Endothelial cell of umbilical vein (primary cell): ENCODE results near the gene SSX2IP. TPM values are rescaled to one million over a fixed set of nuclear protein-coding genes. Genes with fewer than 3 reads are reported as not detected.
A peak's percentile ranks its signal among the peaks of the same experiment; 100 is the strongest.

Experiments used
- BruUV-seq: library from RNA; stranded (reverse); fragments of 400-500 nt; replicated peaks from 2 replicates; lab custom pipeline; 2021; lab: Mats Ljungman, UMichigan
- CTCF ChIA-PET: fragments of 300-600, 350-600 bp; sonication (Branson Sonifier 250); formaldehyde crosslinking; loops from one replicate; lab custom pipeline; 2021; ENCODE audit warnings: antibody characterized with exemption, inconsistent platforms; lab: Charles Lee
- POLR2A ChIA-PET: fragments of 300-600, 350-600 bp; sonication (Branson Sonifier 250); formaldehyde crosslinking; loops from one replicate; lab custom pipeline; 2021; ENCODE audit warnings: antibody characterized with exemption, inconsistent platforms; lab: Charles Lee
- DNase-seq: peaks from one replicate; pipeline ENCODE4 v3.0.0-alpha.2; 2011; ENCODE audit warnings: low read depth, low spot score
- FAIRE-seq: peaks from 2 replicates; lab custom pipeline; 2011; peaks lifted over from hg19 to GRCh38; lab: Jason Lieb, UNC
- H2AFZ ChIP-seq: 2 replicates; pipeline ENCODE4 v1.6.0; 2012; ENCODE audit warnings: low read depth, low read length, control low read depth, inconsistent platforms
- H3K27ac ChIP-seq: 2 replicates; pipeline ENCODE4 v1.5.1; 2011; ENCODE audit warnings: low read depth, mild to moderate bottlenecking, control low read depth, low read length, moderate library complexity; ENCODE audit not compliant: insufficient read depth
- H3K27me3 ChIP-seq, 2 experiments: 2 replicates each; pipeline versions ENCODE4 v1.6.0 to v1.6.1; 2011; ENCODE audit warnings: low read length in 2 of 2, mixed read lengths in 1 of 2; ENCODE audit not compliant: control insufficient read depth in 2 of 2, insufficient read depth in 2 of 2
- H3K36me3 ChIP-seq, 2 experiments: 2 replicates in 1 of 2; 3 replicates in 1 of 2; pipeline ENCODE4 v1.5.1; 2011; ENCODE audit warnings: low read length in 2 of 2, mild to moderate bottlenecking in 1 of 2, moderate library complexity in 1 of 2; ENCODE audit not compliant: control insufficient read depth in 2 of 2, insufficient read depth in 2 of 2; ENCODE audit errors: extremely low read depth in 1 of 2
- H3K4me1 ChIP-seq: 3 replicates; pipeline ENCODE4 v1.5.1; 2011; ENCODE audit warnings: mild to moderate bottlenecking, low read length; ENCODE audit not compliant: control insufficient read depth, insufficient read depth; ENCODE audit errors: extremely low read depth
- H3K4me2 ChIP-seq: 2 replicates; pipeline ENCODE4 v1.6.1; 2011; ENCODE audit warnings: low read length, control low read depth, mixed read lengths; ENCODE audit not compliant: insufficient read depth
- H3K4me3 ChIP-seq, 3 experiments: fragments of 200-600 bp in 1 of 3; sonication (generic), shearing (Covaris generic) in 1 of 3; replicated peaks in 1 of 3; 2 replicates each; pipeline ENCODE4 v1.5.1; 2011 to 2016; ENCODE audit warnings: control low read depth in 3 of 3, low read length in 3 of 3, mild to moderate bottlenecking in 2 of 3, inconsistent platforms in 1 of 3, low read depth in 1 of 3, moderate library complexity in 1 of 3; ENCODE audit not compliant: insufficient read depth in 1 of 3
- H3K79me2 ChIP-seq: 2 replicates; pipeline ENCODE4 v1.6.0; 2012; ENCODE audit warnings: low read length, inconsistent platforms; ENCODE audit not compliant: control insufficient read depth, insufficient read depth
- H3K9ac ChIP-seq: replicated peaks from 2 replicates; pipeline ENCODE3; 2011; ENCODE audit warnings: low read length, control low read depth; ENCODE audit not compliant: insufficient read depth; ENCODE audit errors: extremely low read depth
- H3K9me1 ChIP-seq: replicated peaks from 3 replicates; pipeline ENCODE4 v1.6.0; 2011; ENCODE audit warnings: mild to moderate bottlenecking, low read length; ENCODE audit not compliant: control insufficient read depth, insufficient read depth; ENCODE audit errors: extremely low read depth
- H3K9me3 ChIP-seq: replicated peaks from 2 replicates; pipeline ENCODE4 v1.5.1; 2012; ENCODE audit warnings: low read length, inconsistent platforms; ENCODE audit not compliant: control insufficient read depth, insufficient read depth
- H4K20me1 ChIP-seq: replicated peaks from 2 replicates; pipeline ENCODE3; 2011; ENCODE audit warnings: mild to moderate bottlenecking, low read length; ENCODE audit not compliant: control insufficient read depth, insufficient read depth; ENCODE audit errors: extremely low read depth
- EZH2 ChIP-seq: IDR thresholded peaks from 2 replicates; pipeline ENCODE4 v1.6.1; 2012; ENCODE audit warnings: borderline replicate concordance, low read depth, mild to moderate bottlenecking, moderate library complexity, low read length, inconsistent platforms; ENCODE audit not compliant: severe bottlenecking
- FOS ChIP-seq: IDR thresholded peaks from 2 replicates; pipeline ENCODE4 v1.6.1; 2011; ENCODE audit warnings: mild to moderate bottlenecking, low read length, moderate library complexity, borderline replicate concordance; ENCODE audit not compliant: insufficient read depth
- GATA2 ChIP-seq: IDR thresholded peaks from 2 replicates; pipeline ENCODE4 v1.7.0; 2011; ENCODE audit warnings: low read depth, mild to moderate bottlenecking, moderate library complexity, mixed read lengths, low read length; ENCODE audit not compliant: insufficient read length, insufficient read depth
- JUN ChIP-seq: IDR thresholded peaks from 2 replicates; pipeline ENCODE4 v1.6.1; 2011; ENCODE audit warnings: borderline replicate concordance, low read depth; ENCODE audit not compliant: insufficient read length, insufficient read depth
- MYC ChIP-seq: IDR thresholded peaks from one replicate; pipeline ENCODE4 v1.6.1; 2011; ENCODE audit warnings: mild to moderate bottlenecking, low read depth, low read length
- POLR2A ChIP-seq: IDR thresholded peaks from 2 replicates; pipeline ENCODE4 v1.6.1; 2012; ENCODE audit warnings: low read depth, mild to moderate bottlenecking, control low read depth, low read length
- POLR2AphosphoS5 ChIP-seq: IDR thresholded peaks from 2 replicates; pipeline ENCODE4 v1.6.1; 2012; ENCODE audit warnings: low read depth, mild to moderate bottlenecking, control low read depth, low read length, moderate library complexity; ENCODE audit not compliant: insufficient read depth
- dilution Hi-C: fragments of 300-500 bp; cut with MboI; formaldehyde crosslinking; loops from one replicate; pipeline ENCODE4 v1.15.0; 2019; ENCODE audit warnings: low sequenced_read_pairs; ENCODE audit not compliant: extremely low pct_ligation_motif_present
- intact Hi-C: fragments of 100-400 bp; cut with micrococcal nuclease; formaldehyde crosslinking; loops from one replicate; pipeline ENCODE4 v1.10.0; 2022
- polyA plus RNA-seq, 4 experiments: library from polyadenylated mRNA; depleted of rRNA in 3 of 4; stranded (reverse) in 3 of 4; unstranded in 1 of 4; fragments of >200 nt; gene quantifications; 2 replicates each; pipeline versions ENCODE4 v1.2.1 to v1.2.3, GENCODE V29; 2011 to 2012; ENCODE audit warnings: missing spikeins in 1 of 4
- total RNA-seq: library from RNA; stranded (reverse); gene quantifications from 2 replicates; pipeline ENCODE4 v1.2.3, GENCODE V29; 2021
- TF ChIP-seq, protein P1 (sequence below), 2 donors: IDR thresholded peaks; 1 replicate in 1 of 2; 2 replicates in 1 of 2; pipeline ENCODE4 v1.5.1; 2011; ENCODE audit warnings: low read length in 2 of 2, mild to moderate bottlenecking in 2 of 2, moderate library complexity in 2 of 2, control low read depth in 1 of 2, inconsistent platforms in 1 of 2, low read depth in 1 of 2; ENCODE audit not compliant: insufficient read depth in 1 of 2; ENCODE audit errors: extremely low read depth in 1 of 2
- TF ChIP-seq, protein P2 (sequence below): IDR thresholded peaks from 2 replicates; pipeline ENCODE4 v1.6.1; 2011; ENCODE audit not compliant: insufficient read depth, insufficient read length

The SSX2IP gene
- total and polyA plus RNA-seq, 2 donors (not counting 3 experiments of a cell fraction or from before 2014, with no cell fraction given): 0.77 to 8.4 TPM

DNA sequence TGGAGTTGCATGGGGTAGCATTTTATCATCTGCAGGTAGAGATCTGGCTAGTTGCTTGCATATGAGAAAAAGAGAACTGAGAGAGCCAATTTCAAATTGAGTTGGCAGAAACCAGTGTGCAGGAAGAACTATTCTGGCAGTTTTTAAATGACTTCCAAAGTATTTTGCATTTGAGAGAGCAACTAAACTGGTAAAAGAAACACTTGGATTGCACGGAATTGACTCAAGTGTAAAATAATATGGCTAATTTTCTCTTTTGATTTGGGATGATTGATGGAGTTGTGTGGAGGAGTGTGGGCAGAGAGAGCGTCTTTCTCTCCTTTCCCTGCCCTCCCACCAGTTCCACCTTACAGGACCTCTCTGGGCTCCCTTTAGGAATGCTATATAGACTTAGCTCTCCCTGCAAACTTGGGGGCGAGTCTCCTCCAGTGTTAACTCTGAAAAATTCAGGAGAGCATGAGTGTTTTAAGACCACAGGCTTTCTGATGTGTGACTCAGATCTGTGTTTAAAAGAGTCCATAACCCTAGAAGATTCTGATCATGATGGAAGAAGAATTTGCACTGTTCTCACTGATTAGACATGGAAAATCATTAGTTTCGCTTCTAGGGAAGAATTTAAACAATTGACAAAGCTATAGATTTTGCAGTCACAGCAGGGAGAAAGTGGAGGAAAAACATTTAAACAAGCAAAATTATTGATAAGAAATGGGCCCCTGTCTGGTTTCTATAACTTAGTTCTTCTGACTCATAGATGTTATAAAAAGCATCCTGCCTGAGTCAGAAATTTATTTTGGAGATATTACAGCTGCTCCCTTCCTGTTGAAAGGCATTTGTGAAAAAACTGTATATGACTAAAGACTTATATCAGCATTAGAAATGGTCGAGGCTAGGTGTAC, 91.2 kb downstream of the SSX2IP start:
- Histone ChIP-seq H4K20me1 (no peaks in the 10 kb centered on the region), H3K4me1 (peaks cover 36% of the 10 kb centered on the region), H3K36me3 (no peaks in the 10 kb centered on the region), H2AFZ (peak overlapping the region; percentile 41), H3K4me2 (peak overlapping the region; percentile 90), H3K27ac (peak overlapping the region; percentile 96), H3K79me2 (no peaks in the 10 kb centered on the region), H3K9me3 (no peaks in the 10 kb centered on the region), H3K9me1 (no peaks in the 10 kb centered on the region), H3K9ac (peak overlapping the region; percentile 82), H3K4me3 (peak overlapping the region in 1 of 3 experiments; percentile 7), H3K27me3 (no peaks in the 10 kb centered on the region)
- dilution Hi-C loops (no loop called here), intact Hi-C loops (loop anchor here (1.0 kb wide), 3 partner anchors 25 to 120 kb away; partner anchors contain the start of genes CTBS, GNG5, RPF1 and SPATA1)
- TSS peak; percentile 49 for BruUV-seq
- TF ChIP-seq POLR2A (no peak), POLR2AphosphoS5 (no peak), JUN (peak; percentile 97), GATA2 (peak; percentile 66), FOS (peak; percentile 94), MYC (no peak), EZH2 (no peak)
- TF ChIP-seq, protein P1, sequence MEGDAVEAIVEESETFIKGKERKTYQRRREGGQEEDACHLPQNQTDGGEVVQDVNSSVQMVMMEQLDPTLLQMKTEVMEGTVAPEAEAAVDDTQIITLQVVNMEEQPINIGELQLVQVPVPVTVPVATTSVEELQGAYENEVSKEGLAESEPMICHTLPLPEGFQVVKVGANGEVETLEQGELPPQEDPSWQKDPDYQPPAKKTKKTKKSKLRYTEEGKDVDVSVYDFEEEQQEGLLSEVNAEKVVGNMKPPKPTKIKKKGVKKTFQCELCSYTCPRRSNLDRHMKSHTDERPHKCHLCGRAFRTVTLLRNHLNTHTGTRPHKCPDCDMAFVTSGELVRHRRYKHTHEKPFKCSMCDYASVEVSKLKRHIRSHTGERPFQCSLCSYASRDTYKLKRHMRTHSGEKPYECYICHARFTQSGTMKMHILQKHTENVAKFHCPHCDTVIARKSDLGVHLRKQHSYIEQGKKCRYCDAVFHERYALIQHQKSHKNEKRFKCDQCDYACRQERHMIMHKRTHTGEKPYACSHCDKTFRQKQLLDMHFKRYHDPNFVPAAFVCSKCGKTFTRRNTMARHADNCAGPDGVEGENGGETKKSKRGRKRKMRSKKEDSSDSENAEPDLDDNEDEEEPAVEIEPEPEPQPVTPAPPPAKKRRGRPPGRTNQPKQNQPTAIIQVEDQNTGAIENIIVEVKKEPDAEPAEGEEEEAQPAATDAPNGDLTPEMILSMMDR (IDR thresholded peaks at IDR 0.05; ENCODE audit: extremely low read depth in 1 of 2, insufficient read depth in 1 of 2, low read depth in 1 of 2, low read length in 2 of 2): no peak
- TF ChIP-seq, protein P2, sequence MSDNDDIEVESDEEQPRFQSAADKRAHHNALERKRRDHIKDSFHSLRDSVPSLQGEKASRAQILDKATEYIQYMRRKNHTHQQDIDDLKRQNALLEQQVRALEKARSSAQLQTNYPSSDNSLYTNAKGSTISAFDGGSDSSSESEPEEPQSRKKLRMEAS: no peak
- ChIA-PET CTCF (interaction anchor here (1.0 to 2.5 kb wide), 10 partner anchors 9 to 458 kb away, joined by 3 to 10 read pairs (median 6); partner anchors contain the start of genes GNG5, PRKACB and SPATA1), POLR2A (interaction anchor here (1.3 to 2.9 kb wide), 2 partner anchors 25 to 93 kb away, joined by 5 to 8 read pairs; partner anchors contain the start of genes CTBS, GNG5 and SPATA1)
- FAIRE-seq (peak; percentile 76), DNase-seq (peak; percentile 93)
